GM12878 (cell line): ENCODE results near the gene RAET1G. TPM values are rescaled to one million over a fixed set of nuclear protein-coding genes. Genes with fewer than 3 reads are reported as not detected.

Experiments used
- CUX1 ChIP-seq: IDR thresholded peaks from 2 replicates; pipeline ENCODE4 v1.6.1; 2012; ENCODE audit warnings: improper control_type of control experiment, low read depth, low read length; ENCODE audit not compliant: insufficient replicate concordance
- MYB ChIP-seq: fragments of 150-350 bp; IDR thresholded peaks from 2 replicates; pipeline ENCODE4 v1.6.1; 2014; ENCODE audit warnings: mild to moderate bottlenecking, low read depth, low read length, borderline replicate concordance
- NR2F1 ChIP-seq: fragments of 450-650 bp; conservative IDR thresholded peaks from 2 replicates; pipeline ENCODE4 v1.6.1; 2017; ENCODE audit warnings: mild to moderate bottlenecking
- SIN3A ChIP-seq: IDR thresholded peaks from 2 replicates; pipeline ENCODE4 v1.6.1; 2012; ENCODE audit warnings: low read depth, low read length, improper control_type of control experiment
- SKIL ChIP-seq: fragments of 450-650 bp; IDR thresholded peaks from 2 replicates; pipeline ENCODE4 v1.6.1; 2017; ENCODE audit warnings: mild to moderate bottlenecking, low read depth, inconsistent platforms; ENCODE audit not compliant: poor library complexity, severe bottlenecking
- polyA plus RNA-seq, 11 experiments: library from polyadenylated mRNA; depleted of rRNA in 4 of 11; unstranded in 6 of 11; stranded (reverse) in 5 of 11; fragments of >200 nt; fragmentation: Nextera tagmentation in 4 of 11; fragmentation: Illumina TruSeq in 1 of 11; extraction: Ambion mirVana in 4 of 11; extraction: Trizol in 1 of 11; gene quantifications; 1 replicate in 1 of 11; 2 replicates in 10 of 11; pipeline versions ENCODE4 v1.2.1 to v1.2.3, GENCODE V29; 2011 to 2016; ENCODE audit warnings: inconsistent platforms in 2 of 11, missing spikeins in 2 of 11, low read depth in 1 of 11
- total RNA-seq, 4 experiments: library from RNA; depleted of rRNA in 3 of 4; stranded (reverse); fragments of >200 nt in 3 of 4; fragmentation: Illumina TruSeq in 1 of 4; extraction: Trizol in 1 of 4; gene quantifications; 2 replicates each; pipeline versions ENCODE4 v1.2.1 to v1.2.3, GENCODE V29; 2013 to 2021
- TF ChIP-seq, protein P1 (sequence below): fragments of 450-650 bp; IDR thresholded peaks from 2 replicates; pipeline ENCODE4 v1.6.1; 2017; ENCODE audit warnings: mild to moderate bottlenecking, moderate library complexity

The RAET1G gene
- total and polyA plus RNA-seq, 10 of the 15 experiments (the other 5 are each of a cell fraction or from before 2014, with no cell fraction given) = not detected

GRCh38 chr6:149867876-149868640 lies 54.9 kb downstream of the RAET1G start (continued):
- no peak for TF ChIP-seq CUX1
- no peak for TF ChIP-seq NR2F1
- TF ChIP-seq SKIL = no peak
- TF ChIP-seq, protein P1, sequence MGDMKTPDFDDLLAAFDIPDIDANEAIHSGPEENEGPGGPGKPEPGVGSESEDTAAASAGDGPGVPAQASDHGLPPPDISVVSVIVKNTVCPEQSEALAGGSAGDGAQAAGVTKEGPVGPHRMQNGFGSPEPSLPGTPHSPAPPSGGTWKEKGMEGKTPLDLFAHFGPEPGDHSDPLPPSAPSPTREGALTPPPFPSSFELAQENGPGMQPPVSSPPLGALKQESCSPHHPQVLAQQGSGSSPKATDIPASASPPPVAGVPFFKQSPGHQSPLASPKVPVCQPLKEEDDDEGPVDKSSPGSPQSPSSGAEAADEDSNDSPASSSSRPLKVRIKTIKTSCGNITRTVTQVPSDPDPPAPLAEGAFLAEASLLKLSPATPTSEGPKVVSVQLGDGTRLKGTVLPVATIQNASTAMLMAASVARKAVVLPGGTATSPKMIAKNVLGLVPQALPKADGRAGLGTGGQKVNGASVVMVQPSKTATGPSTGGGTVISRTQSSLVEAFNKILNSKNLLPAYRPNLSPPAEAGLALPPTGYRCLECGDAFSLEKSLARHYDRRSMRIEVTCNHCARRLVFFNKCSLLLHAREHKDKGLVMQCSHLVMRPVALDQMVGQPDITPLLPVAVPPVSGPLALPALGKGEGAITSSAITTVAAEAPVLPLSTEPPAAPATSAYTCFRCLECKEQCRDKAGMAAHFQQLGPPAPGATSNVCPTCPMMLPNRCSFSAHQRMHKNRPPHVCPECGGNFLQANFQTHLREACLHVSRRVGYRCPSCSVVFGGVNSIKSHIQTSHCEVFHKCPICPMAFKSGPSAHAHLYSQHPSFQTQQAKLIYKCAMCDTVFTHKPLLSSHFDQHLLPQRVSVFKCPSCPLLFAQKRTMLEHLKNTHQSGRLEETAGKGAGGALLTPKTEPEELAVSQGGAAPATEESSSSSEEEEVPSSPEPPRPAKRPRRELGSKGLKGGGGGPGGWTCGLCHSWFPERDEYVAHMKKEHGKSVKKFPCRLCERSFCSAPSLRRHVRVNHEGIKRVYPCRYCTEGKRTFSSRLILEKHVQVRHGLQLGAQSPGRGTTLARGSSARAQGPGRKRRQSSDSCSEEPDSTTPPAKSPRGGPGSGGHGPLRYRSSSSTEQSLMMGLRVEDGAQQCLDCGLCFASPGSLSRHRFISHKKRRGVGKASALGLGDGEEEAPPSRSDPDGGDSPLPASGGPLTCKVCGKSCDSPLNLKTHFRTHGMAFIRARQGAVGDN = no peak
- no peak for TF ChIP-seq MYB
- TF ChIP-seq SIN3A = no peak

Other genes starting within 250 kb of the RAET1G start
Only the 7 nearest of the 10 such genes appear.
- 45.1 and 48.7 TPM in 2 replicates for gene PCMT1, start 173.4 kb downstream of the RAET1G start, total RNA-seq (2014; rRNA removed)
- gene PCMT1, start 173.4 kb downstream of the RAET1G start, total RNA-seq (2014; rRNA removed; fragmentation: Illumina TruSeq; extraction: Trizol) = 45.1 and 48.5 TPM in 2 replicates
- 53.0 and 56.0 TPM in 2 replicates for gene PCMT1, start 173.4 kb downstream of the RAET1G start, total RNA-seq (2021)
- 114 and 137 TPM in 2 replicates for gene PCMT1, start 173.4 kb downstream of the RAET1G start, polyA plus RNA-seq (2011; rRNA removed)
- 49.4 and 62.3 TPM in 2 replicates for gene PCMT1, start 173.4 kb downstream of the RAET1G start, polyA plus RNA-seq (2014; fragmentation: Illumina TruSeq; extraction: Trizol)
- gene PCMT1, start 173.4 kb downstream of the RAET1G start, polyA plus RNA-seq (2014; fragmentation: Nextera tagmentation; extraction: Ambion mirVana) = 100 to 1,000 TPM in 1 of 2 experiments, 10 to 100 TPM in 1; 87.6 to 114 TPM
- 72.1 and 74.8 TPM in 2 replicates for gene PCMT1, start 173.4 kb downstream of the RAET1G start, polyA plus RNA-seq (2014; rRNA removed)
- 100 to 1,000 TPM; 122 to 126 TPM for gene PCMT1, start 173.4 kb downstream of the RAET1G start, polyA plus RNA-seq (2016; fragmentation: Nextera tagmentation; extraction: Ambion mirVana)
- gene LRP11, start 58.8 kb downstream of the RAET1G start, total RNA-seq (2014; rRNA removed) = under 0.01 TPM in 1 of 2 replicates, not detected in the other
- gene LRP11, start 58.8 kb downstream of the RAET1G start, total RNA-seq (2014; rRNA removed; fragmentation: Illumina TruSeq; extraction: Trizol) = not detected in 2 replicates
- 0.05 and 0.23 TPM in 2 replicates for gene LRP11, start 58.8 kb downstream of the RAET1G start, total RNA-seq (2021)
- gene LRP11, start 58.8 kb downstream of the RAET1G start, polyA plus RNA-seq (2011; rRNA removed) = not detected in 2 replicates
- gene LRP11, start 58.8 kb downstream of the RAET1G start, polyA plus RNA-seq (2014; fragmentation: Illumina TruSeq; extraction: Trizol) = 0.01 TPM in 1 of 2 replicates, not detected in the other
- gene LRP11, start 58.8 kb downstream of the RAET1G start, polyA plus RNA-seq (2014; fragmentation: Nextera tagmentation; extraction: Ambion mirVana) = under 1 TPM in 1 of 2 experiments, not detected in 1; 0.04 TPM
- not detected in 2 replicates for gene LRP11, start 58.8 kb downstream of the RAET1G start, polyA plus RNA-seq (2014; rRNA removed)
- gene LRP11, start 58.8 kb downstream of the RAET1G start, polyA plus RNA-seq (2016; fragmentation: Nextera tagmentation; extraction: Ambion mirVana) = not detected
- not detected in 2 replicates for gene RAET1E, start 25.0 kb downstream of the RAET1G start, total RNA-seq (2014; rRNA removed)
- gene RAET1E, start 25.0 kb downstream of the RAET1G start, total RNA-seq (2014; rRNA removed; fragmentation: Illumina TruSeq; extraction: Trizol) = not detected in 2 replicates
- not detected in 2 replicates for gene RAET1E, start 25.0 kb downstream of the RAET1G start, total RNA-seq (2021)
- gene RAET1E, start 25.0 kb downstream of the RAET1G start, polyA plus RNA-seq (2011; rRNA removed) = not detected in 2 replicates
- gene RAET1E, start 25.0 kb downstream of the RAET1G start, polyA plus RNA-seq (2014; fragmentation: Illumina TruSeq; extraction: Trizol) = not detected in 2 replicates
- not detected for gene RAET1E, start 25.0 kb downstream of the RAET1G start, polyA plus RNA-seq (2014; fragmentation: Nextera tagmentation; extraction: Ambion mirVana)
- 0.10 TPM in 1 of 2 replicates, not detected in the other for gene RAET1E, start 25.0 kb downstream of the RAET1G start, polyA plus RNA-seq (2014; rRNA removed)
- not detected for gene RAET1E, start 25.0 kb downstream of the RAET1G start, polyA plus RNA-seq (2016; fragmentation: Nextera tagmentation; extraction: Ambion mirVana)
- gene ULBP2, start 18.9 kb upstream of the RAET1G start, total RNA-seq (2014; rRNA removed) = 0.11 and 0.23 TPM in 2 replicates
- gene ULBP2, start 18.9 kb upstream of the RAET1G start, total RNA-seq (2014; rRNA removed; fragmentation: Illumina TruSeq; extraction: Trizol) = 0.14 TPM in 1 of 2 replicates, not detected in the other
- gene ULBP2, start 18.9 kb upstream of the RAET1G start, total RNA-seq (2021) = not detected in 2 replicates
- gene ULBP2, start 18.9 kb upstream of the RAET1G start, polyA plus RNA-seq (2011; rRNA removed) = 1.2 and 2.5 TPM in 2 replicates
- gene ULBP2, start 18.9 kb upstream of the RAET1G start, polyA plus RNA-seq (2014; fragmentation: Illumina TruSeq; extraction: Trizol) = 0.22 TPM in 1 of 2 replicates, not detected in the other
- under 1 TPM; 0.20 to 0.21 TPM for gene ULBP2, start 18.9 kb upstream of the RAET1G start, polyA plus RNA-seq (2014; fragmentation: Nextera tagmentation; extraction: Ambion mirVana)
- gene ULBP2, start 18.9 kb upstream of the RAET1G start, polyA plus RNA-seq (2014; rRNA removed) = 0.08 TPM in 1 of 2 replicates, not detected in the other
- under 1 TPM; 0.16 to 0.71 TPM for gene ULBP2, start 18.9 kb upstream of the RAET1G start, polyA plus RNA-seq (2016; fragmentation: Nextera tagmentation; extraction: Ambion mirVana)
- not detected in 2 replicates for gene ULBP1, start 40.8 kb upstream of the RAET1G start, total RNA-seq (2014; rRNA removed)
- gene ULBP1, start 40.8 kb upstream of the RAET1G start, total RNA-seq (2014; rRNA removed; fragmentation: Illumina TruSeq; extraction: Trizol) = not detected in 2 replicates
- gene ULBP1, start 40.8 kb upstream of the RAET1G start, total RNA-seq (2021) = not detected in 2 replicates
- gene ULBP1, start 40.8 kb upstream of the RAET1G start, polyA plus RNA-seq (2011; rRNA removed) = 0.10 and 0.12 TPM in 2 replicates
- gene ULBP1, start 40.8 kb upstream of the RAET1G start, polyA plus RNA-seq (2014; fragmentation: Illumina TruSeq; extraction: Trizol) = 0.04 TPM in 1 of 2 replicates, not detected in the other
- under 1 TPM in 1 of 2 experiments, not detected in 1; 0.02 TPM for gene ULBP1, start 40.8 kb upstream of the RAET1G start, polyA plus RNA-seq (2014; fragmentation: Nextera tagmentation; extraction: Ambion mirVana)
- gene ULBP1, start 40.8 kb upstream of the RAET1G start, polyA plus RNA-seq (2014; rRNA removed) = not detected in 2 replicates
- gene ULBP1, start 40.8 kb upstream of the RAET1G start, polyA plus RNA-seq (2016; fragmentation: Nextera tagmentation; extraction: Ambion mirVana) = not detected
- gene RAET1L, start 102.4 kb upstream of the RAET1G start, total RNA-seq (2014; rRNA removed) = not detected in 2 replicates
- gene RAET1L, start 102.4 kb upstream of the RAET1G start, total RNA-seq (2014; rRNA removed; fragmentation: Illumina TruSeq; extraction: Trizol) = not detected in 2 replicates
- gene RAET1L, start 102.4 kb upstream of the RAET1G start, total RNA-seq (2021) = not detected in 2 replicates
- gene RAET1L, start 102.4 kb upstream of the RAET1G start, polyA plus RNA-seq (2011; rRNA removed) = not detected in 2 replicates
- not detected in 2 replicates for gene RAET1L, start 102.4 kb upstream of the RAET1G start, polyA plus RNA-seq (2014; fragmentation: Illumina TruSeq; extraction: Trizol)
- gene RAET1L, start 102.4 kb upstream of the RAET1G start, polyA plus RNA-seq (2014; fragmentation: Nextera tagmentation; extraction: Ambion mirVana) = not detected
- not detected in 2 replicates for gene RAET1L, start 102.4 kb upstream of the RAET1G start, polyA plus RNA-seq (2014; rRNA removed)
- not detected for gene RAET1L, start 102.4 kb upstream of the RAET1G start, polyA plus RNA-seq (2016; fragmentation: Nextera tagmentation; extraction: Ambion mirVana)
- gene ULBP3, start 146.0 kb upstream of the RAET1G start, total RNA-seq (2014; rRNA removed) = 0.22 TPM in 1 of 2 replicates, not detected in the other
- gene ULBP3, start 146.0 kb upstream of the RAET1G start, total RNA-seq (2014; rRNA removed; fragmentation: Illumina TruSeq; extraction: Trizol) = not detected in 2 replicates
- gene ULBP3, start 146.0 kb upstream of the RAET1G start, total RNA-seq (2021) = not detected in 2 replicates
- 0.16 and 0.17 TPM in 2 replicates for gene ULBP3, start 146.0 kb upstream of the RAET1G start, polyA plus RNA-seq (2011; rRNA removed)
- not detected in 2 replicates for gene ULBP3, start 146.0 kb upstream of the RAET1G start, polyA plus RNA-seq (2014; fragmentation: Illumina TruSeq; extraction: Trizol)
- not detected for gene ULBP3, start 146.0 kb upstream of the RAET1G start, polyA plus RNA-seq (2014; fragmentation: Nextera tagmentation; extraction: Ambion mirVana)
- 0.08 TPM in 1 of 2 replicates, not detected in the other for gene ULBP3, start 146.0 kb upstream of the RAET1G start, polyA plus RNA-seq (2014; rRNA removed)
- gene ULBP3, start 146.0 kb upstream of the RAET1G start, polyA plus RNA-seq (2016; fragmentation: Nextera tagmentation; extraction: Ambion mirVana) = not detected